Activated naive CD8-positive, alpha-beta T cell treated with anti-CD3 and anti-CD28 coated beads, Interleukin-2, amount 50 U/mL, for 16 hours (primary cell): ENCODE results near the gene FASTKD3.

Experiments
- DNase-seq: peaks from one replicate; pipeline ENCODE4 v3.0.0-alpha.2; 2020; ENCODE audit warnings: low read depth, low spot score

FASTKD3 gene

DNA sequence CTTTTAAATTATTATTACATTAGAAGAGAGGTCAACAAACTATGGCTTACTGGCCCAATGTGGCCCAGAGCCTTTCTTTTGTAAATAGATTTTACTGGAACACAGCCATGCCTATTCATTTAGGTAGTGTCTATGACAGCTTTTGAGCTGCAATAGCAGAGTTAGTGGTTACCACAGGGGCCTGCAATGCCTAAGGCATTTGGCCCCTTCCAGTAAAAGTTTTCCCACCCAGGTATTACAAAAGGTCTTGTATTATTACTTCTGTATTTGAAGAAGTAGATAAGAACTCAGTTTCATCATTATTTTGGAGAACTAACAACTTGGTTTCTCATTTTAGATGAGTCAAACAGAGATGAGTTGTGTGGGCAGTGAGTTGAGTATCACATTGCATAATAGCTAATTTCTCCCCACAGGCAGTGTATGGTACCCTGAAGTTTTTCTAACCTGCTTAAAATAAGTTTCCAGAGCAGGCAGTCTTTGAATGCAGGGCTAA, 9.6 kb upstream of the FASTKD3 start:
- no peak for DNase-seq

GRCh38 chr5:7877851-7878250, 9.0 kb upstream of the FASTKD3 start:
- no peak for DNase-seq

DNA sequence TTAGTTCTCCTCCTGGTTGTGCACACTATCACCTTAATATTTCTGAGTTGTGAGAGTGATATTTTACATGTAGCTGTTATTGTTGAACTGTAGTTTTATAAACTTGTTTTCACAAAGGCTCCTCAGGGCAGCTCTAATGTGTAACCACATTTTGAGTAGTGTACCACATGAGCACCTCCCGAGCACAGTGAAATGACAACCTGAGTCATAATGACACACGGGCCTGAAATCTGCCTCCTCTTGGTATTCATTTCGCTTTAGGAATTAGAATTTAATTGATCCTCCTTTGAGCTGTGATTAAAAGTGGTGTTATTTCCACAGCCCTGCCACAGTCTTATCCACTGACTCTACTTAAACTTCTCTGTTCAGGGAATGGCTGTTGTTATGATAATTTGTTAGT, 8.0 kb upstream of the FASTKD3 start:
- DNase-seq = no peak

DNA sequence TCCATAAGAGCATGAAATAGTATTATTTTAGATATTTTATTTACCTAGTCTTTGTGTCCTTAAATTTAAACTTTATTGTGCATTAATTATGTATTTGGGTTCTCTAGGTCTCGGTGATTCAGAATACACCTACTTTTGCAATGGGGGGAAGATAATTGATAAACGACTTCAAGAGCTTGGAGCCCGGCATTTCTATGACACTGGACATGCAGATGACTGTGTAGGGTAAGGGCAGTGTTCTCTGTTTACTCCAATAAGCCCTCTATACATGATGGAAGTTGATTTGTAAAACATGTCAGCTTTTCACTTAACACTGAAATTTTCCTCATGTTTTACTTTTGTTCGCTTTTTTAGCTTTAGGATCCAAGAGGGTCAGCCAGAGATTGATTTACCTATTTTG, 6.3 kb upstream of the FASTKD3 start:
- no peak for DNase-seq

DNA sequence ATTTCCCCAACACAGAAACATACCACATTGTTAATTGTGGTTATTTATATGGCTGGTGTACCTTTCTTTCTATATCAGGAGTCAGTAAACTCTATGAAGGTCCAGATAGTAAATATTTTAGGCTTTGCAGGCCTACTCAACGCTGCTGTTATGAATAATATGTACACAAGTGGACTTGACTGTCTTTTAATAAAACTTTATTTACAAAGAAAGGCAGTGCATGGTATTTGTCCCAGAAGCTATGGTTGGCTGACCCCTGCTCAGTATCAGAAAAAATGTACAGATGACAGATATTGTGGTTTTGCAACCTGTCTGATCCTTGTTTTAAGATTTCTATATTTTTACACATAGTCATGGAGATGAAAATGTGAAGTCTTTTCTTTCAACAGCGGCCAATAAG, 5.8 kb upstream of the FASTKD3 start:
- no peak for DNase-seq

GRCh38 chr5:7873216-7873615, 4.4 kb upstream of the FASTKD3 start:
- no peak for DNase-seq

DNA sequence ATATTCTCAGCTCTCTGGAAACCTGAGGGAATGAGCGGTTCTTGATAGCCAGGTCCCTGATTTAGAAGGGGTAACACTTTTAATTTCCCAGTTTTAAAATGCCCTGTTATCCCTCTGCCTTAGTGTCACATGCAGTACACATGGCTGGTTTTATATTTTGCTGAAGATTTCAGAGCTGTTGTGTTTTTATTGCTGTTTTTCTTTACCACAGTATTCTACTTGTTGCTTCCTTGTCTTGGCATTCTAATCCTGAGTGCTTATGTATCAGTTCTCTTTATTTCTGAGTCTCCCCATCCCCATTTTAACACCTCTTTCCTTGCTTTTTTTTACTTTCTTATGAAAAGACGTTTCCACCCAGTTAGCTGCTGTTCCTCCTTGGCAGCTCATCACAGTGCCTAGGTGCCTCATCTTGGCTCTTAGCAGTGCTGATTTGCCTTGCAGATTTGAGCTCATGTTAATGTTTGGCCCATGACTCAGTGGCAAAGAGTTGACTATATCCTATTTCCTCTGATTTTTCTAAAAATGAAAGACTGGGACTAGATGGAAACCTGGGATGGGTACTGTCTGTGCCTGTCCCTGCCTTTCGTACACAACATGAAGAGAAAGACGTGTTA, 3.8 kb upstream of the FASTKD3 start:
- DNase-seq = no peak

DNA sequence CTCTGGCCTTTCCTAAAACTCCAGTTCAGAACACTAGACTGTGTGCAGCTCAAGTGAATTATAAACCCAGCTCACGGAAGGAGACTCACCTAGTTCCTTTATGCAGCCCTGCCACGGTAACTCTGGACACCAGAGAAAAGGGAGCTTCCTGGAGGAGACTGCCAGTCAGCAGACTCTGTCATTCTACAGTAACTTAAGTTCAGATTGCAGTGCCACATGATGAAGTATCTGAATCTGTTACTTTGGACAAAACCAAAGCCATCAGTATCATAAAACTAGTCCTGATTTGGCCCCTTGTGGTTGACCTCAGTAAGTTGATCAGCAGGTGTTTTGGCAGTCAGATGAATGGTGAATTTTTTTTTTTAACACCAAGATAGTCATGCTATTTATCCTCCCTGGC, 2.8 kb upstream of the FASTKD3 start:
- DNase-seq = no peak

DNA sequence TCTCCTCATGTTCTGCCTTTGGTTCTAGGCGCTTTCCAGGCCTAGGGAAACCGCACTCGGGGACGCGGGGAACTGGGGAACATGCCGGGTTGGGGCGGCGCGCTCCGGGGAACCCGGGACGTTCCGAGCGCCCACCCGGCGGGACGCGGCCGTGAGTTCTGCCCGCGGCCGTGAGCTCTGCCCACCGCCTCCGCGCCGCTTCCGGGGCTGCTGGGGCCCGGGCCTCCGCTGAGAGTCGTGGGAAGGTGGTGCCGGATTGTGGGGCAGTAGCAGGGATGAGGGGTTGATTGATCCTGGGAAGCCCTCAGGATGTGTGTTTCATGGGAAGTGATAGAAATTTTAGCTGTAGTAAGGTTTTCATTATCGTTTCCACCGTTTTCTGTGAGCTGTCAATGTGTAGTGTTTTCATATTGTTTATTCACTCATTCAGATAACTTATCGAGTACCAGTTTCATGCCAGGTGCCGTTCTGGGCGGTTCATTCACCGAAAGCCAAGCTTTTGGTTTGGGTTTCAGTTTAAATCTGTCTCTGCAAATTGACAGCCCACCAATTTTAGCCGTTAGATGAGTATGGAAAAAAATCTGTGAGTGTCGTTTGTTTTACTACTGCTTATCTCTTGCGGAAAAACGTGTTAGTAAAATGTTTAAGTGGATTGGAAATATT, 774 bp upstream of the FASTKD3 start:
- no peak for DNase-seq

DNA sequence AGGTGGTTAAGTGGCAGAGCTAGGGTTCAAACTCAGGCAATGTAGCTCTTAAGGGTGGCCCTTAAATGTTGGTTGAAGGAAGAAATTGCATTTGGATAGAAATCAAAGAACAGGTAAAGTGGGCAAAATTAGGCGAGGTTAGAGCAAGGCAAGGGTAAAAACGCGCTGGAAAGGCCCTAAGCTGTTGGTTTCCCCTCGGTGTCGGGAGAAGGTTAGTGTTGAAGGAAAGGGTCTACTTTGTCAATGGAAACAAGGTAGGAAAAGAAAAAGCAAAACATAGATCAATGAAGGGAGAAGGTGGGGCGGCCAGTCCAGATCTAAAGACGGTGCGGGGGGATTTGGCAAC, 431 bp downstream of the FASTKD3 start:
- no peak for DNase-seq

GRCh38 chr5:7867260-7867659, 1.6 kb downstream of the FASTKD3 start:
- no peak for DNase-seq

DNA sequence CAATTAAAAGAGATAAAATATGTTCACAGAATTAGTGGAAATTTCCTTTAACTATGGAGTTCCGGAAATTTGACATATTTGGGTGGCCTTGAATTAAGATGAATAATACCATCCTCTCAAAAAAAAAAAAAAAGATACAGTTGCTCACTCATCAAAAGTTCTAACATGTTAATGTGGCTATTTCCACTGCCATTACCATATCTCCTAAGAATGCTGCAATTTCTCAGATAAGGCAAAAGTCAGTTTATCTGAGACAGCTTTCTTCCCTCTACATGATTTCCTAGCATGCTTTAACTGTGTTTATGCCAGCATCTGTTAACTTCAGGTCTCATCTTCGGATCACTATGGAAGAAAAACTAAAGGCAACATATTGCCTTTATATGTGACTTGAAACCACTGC, 2.6 kb downstream of the FASTKD3 start:
- DNase-seq = no peak

DNA sequence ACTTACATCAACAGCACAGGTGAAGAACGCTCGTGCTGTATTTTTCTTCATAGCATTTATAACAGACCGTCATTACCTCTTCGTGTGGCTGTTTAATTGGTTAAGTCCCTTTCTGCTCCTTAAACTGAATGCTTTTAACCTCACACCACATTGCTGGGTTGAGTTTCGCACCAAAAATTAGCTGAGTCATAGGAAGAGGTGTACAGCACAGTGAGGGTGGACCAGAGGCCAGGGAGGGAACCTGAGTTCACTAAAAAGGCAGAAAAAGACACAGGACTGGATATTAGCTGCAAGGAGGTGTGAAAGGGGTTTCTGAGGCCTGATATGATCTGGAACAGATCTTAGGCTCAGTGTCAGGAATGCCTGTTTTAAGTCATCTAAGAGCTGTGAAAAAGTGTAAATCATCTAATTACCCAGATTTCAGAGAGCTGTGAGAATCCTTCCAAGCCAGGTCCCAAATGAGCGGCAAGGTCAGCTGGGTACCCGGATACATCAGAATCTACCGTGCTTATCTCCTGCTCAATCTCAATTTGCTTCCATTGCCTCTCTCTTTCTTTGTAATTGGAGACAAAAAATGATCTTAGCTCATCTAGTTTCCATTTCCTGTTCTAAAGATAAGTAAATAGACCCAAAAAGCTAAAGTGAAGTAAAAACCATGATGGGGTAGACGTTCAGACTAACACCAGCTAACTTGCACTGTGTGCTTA, 10.8 kb downstream of the FASTKD3 start:
- DNase-seq = no peak

DNA sequence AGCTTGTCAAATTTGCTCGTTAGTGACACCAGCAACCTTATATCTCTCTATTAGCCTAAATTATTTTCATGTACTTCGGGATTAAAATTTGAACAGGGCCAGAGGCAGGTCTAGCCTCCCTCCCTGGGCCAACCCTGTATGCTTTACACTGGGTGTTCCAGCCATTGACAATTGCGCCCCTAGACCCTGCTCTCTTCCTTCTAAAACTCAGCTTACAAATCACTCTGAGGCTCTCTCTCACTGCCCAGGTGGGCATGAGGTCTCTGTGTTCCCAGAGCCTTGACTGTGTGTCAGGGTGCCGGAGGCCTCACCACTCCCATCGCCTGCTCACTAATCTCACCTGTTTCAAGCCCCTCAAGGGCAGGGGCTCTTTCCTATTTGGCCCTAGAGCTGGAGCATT, 11.5 kb downstream of the FASTKD3 start:
- DNase-seq = no peak

- DNase-seq = no peak
Measured at GRCh38 chr5:7856855-7857254, 12.0 kb downstream of the FASTKD3 start.

DNA sequence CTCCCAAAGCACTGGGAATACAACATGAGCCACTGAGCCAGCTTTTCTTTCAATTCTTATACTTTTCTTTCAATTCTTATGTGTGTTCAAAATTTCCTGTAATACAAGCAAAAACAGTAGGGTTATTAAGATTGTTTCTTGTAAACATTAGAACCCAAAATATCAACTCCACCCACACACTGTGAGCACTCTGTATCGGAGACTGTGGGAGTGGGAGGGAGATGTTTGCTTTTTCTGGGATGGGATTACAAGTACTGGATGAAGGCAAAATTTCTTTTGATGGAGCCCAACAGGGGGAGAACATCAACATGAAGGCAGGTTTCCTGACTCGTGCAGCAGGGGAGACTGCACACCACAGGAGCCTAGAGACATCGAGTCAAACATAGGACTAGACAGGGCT, 13.2 kb downstream of the FASTKD3 start:
- no peak for DNase-seq

DNA sequence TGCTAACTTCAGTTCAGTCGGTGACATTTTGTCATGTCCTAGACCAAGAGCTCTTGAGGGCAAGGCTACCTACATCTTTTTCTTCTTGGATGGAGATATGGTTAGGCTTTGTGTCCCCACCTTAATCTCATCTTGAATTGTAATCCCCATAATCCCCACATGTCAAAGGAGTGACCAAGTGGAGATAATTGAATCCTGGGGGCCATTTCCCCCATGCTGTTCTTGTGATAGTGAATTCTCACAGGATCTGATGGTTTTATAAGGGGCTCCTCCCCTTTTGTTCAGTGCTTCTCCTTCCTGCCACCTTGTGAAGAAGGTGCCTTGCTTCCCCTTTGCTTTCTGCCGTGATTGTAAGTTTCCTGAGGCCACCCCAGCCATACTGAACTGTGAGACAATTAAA, 15.8 kb downstream of the FASTKD3 start:
- no peak for DNase-seq

DNA sequence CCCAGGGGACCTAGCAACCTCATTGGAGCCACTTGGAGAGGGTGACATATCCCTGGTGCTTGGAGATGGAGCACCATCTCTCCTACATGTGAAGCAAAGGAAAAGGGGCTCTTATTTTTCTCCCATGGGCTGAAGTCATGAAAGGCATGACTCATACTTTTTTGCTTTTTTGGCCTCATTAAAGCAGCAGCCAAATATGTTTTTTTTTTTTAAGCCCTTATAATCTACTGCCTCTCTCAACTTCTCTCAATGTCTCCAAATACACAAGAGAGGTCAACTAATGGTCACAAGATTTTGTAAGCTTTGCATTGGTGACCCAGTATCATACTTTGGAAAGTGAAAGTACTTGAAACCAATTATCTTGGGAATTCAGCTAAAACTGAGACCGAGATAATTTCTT, 16.3 kb downstream of the FASTKD3 start:
- DNase-seq = no peak

DNA sequence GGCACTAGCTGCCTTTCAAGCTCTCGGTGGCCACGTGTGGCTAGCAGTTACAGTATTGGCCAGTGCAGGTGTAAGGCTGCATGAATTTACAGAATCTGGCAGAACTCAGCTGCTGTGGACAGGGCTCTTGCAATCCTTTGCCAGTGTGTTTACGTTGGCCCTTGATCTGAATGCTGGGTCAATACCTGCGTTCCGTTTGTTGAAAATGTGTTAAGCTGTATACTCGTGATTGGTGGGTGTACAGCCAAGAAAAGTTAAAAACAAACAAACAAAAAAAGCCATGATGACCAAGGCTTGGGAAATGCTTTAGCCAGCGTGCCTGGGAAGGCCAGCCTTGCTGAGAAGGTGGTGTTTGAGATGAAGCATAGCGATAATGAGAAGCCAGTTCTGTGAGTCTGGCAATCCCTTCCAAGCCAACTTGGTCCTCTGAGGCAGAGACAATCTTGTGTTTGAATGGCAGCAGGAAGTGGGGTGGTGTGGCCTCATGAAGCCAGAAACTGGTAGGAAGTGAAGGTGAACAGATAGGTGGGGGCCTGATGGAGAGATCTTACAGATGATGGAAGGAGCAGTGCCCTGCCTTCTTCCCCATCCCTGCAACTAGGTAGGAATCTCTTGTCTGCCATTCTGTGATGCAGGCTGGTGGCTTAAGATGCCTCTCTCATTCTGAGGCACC, 17.1 kb downstream of the FASTKD3 start:
- DNase-seq = no peak

- no peak for DNase-seq
Measured at GRCh38 chr5:7851240-7851592, 17.6 kb downstream of the FASTKD3 start.

GRCh38 chr5:7850395-7851239, 18.2 kb downstream of the FASTKD3 start, which contains the start of gene CFAP90:
Gene CFAP90, minus strand, starts transcription at chr5:7851133. Its CDS starts 112 bp downstream, at chr5:7851021.
- no peak for DNase-seq
